NB4 (cell line): Measurements from ENCODE around the gene DNAJC12.

Experiments
- CTCF ChIP-seq: IDR thresholded peaks from one replicate; pipeline ENCODE4 v1.5.1; 2012; ENCODE audit warnings: low read depth, low read length
- MAX ChIP-seq: IDR thresholded peaks from 2 replicates; pipeline ENCODE4 v1.6.1; 2011; ENCODE audit warnings: low read depth, low read length
- POLR2A ChIP-seq: IDR thresholded peaks from 2 replicates; pipeline ENCODE4 v1.6.1; 2011; ENCODE audit warnings: mild to moderate bottlenecking; ENCODE audit not compliant: insufficient read length; ENCODE audit errors: extremely low read depth

- TF ChIP-seq CTCF (no peak), POLR2A (no peak), MAX (no peak)
These were observed 43.0 kb downstream of the DNAJC12 start for GRCh38 chr10:67794909-67795460.
